Superior temporal gyrus (tissue), 1 donor: Measurements from ENCODE around the gene FBXL4.
A peak's percentile ranks its signal among the peaks of the same experiment; 100 is the strongest.

Source experiments
- DNase-seq: peaks from one replicate; pipeline ENCODE4 v3.0.0-alpha.2; 2016; ENCODE audit errors: extremely low spot score

FBXL4 gene

DNA sequence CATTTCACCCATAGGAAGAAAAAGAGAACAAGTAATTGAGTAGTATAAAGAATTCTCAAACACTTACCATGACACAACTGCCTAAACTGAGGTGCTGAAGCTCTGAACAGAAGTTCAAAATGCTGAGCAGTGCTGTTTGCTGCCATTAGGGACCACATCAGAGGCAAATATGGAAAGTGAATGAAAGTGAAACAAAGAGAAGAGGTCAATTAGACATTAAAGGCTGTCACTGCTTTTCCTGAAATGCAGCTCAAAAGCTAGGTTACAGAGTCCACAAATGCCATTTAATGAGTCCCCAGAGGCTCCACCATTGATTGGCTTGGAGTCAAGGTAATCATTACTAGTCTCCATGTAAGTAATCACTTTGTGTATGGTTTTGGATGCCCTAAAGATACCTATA lies 67.3 kb downstream of the FBXL4 start:
- no peak for DNase-seq

GRCh38 chr6:98877250-98877649 lies 70.5 kb downstream of the FBXL4 start:
- no peak for DNase-seq

GRCh38 chr6:98875375-98875774 lies 72.4 kb downstream of the FBXL4 start:
- DNase-seq: no peak

- no peak for DNase-seq
Measured at GRCh38 chr6:98871821-98872220, 75.9 kb downstream of the FBXL4 start.

GRCh38 chr6:98871057-98871456 lies 76.7 kb downstream of the FBXL4 start:
- DNase-seq: no peak

GRCh38 chr6:98864497-98864896 lies 83.2 kb downstream of the FBXL4 start:
- DNase-seq: no peak

- DNase-seq: no peak
Measured at GRCh38 chr6:98848539-98849242, 99.1 kb downstream of the FBXL4 start.

DNA sequence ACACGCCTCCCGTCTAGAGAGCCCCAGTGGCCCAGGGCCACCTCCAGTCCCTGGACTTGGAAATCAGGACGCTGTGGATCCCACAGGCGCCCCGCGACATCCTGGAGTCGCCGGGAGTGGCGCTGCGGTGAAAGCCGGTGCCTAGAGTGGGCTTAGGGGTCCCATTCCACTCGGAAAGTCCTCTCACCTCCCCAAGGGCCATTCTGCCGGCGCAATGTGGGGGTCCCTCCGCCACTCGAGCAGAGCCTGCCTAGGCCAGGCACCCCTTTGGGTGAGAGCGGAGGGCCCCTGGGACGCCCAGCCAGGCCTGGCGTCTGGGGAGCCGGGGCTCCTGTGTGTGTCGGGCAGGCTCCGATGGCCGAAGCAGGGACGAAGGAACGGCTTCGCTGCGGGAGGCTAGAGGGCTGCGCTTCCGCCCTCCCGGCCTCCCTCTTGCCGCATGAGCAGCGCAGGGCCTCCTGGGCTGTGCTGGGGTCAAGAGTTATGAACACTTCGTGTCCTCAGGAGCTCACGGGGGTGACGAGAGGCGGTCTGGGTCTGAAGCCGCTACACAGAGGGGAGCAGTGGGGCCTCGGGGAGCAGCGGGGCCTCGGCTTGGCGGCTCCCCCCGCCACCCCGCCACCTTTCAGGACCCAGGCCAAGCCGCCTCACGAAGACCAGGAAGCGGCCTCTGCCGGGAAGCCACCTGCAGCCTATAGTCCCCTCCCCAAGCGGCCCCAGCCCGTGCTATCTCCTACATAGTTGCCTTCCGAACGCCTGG lies 99.8 kb downstream of the FBXL4 start:
- no peak for DNase-seq

DNA sequence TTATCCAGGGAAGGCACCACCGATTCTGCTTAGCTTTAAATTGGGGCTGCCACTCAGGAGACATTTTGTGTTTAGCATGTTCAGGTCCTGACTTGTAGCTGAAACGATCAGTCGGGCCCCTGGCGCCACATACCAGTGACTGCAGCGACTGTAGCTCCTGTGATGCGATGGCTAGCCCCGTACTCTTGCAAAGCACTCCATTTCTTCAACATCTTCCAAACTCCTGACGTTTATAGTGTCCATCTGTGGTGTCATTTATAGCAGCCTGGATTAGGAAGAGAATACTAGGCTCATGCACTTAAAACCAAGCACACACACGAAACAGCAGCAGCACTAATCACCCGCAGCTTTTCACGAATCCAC lies 100.3 kb downstream of the FBXL4 start:
- DNase-seq: no peak

DNA sequence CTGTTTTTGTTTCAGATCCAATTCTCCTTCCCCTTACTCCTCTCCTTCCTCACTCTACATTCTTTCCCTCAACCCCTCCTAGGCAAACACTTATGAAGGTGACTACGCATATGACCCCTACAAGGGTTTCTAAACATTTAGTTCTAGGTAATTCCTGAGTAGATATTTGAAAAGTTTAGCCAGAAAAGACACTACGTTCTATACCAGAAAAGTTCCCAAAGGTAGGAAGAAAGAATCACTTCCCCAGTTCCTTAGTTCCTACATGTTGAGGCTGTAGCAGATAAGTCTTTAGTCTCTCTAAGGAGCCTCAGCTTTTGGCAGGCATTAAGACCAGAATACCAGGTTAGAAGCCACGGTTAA lies 101.7 kb downstream of the FBXL4 start:
- DNase-seq: no peak

DNA sequence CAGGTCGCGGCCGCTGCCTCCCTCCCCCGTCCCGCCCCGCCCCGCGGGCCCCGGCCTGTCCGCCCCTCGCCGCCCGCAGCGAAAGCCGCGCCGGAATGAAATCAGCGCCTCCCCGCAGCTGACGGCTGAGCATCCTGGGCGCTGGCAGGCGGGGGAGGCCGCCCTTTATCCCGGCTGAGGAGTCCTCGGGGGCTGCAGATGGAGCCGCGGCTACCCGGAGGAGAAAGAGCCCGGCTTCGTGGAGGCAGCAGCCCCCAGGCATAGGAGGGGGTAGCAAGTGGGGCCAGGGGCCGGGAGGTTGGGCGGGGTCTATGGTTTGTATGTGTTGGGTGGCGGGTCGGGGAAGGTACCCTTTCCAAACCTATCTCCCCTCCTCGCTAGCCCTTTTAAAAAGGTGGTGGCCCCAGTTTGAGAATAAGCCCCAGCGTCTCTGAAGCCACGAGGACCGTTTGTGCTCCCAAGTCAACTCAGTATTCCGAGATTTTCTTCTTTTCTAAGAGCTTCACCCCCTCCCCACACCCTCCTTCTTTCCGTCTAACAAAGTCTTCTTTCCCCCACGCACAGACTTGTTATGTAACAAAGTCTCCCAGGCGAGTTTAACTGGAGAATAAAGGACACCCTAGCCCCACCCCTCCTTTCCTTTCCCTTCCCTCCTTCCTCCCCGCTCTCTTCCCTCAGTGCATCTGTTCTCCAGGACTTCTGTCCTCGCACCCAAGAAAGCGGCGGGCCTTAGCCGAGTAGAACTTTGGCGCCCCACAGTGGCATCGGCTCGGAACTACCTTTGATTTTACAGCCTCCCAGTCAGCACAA lies 102.3 kb downstream of the FBXL4 start:
- peak; percentile 97 for DNase-seq

DNA sequence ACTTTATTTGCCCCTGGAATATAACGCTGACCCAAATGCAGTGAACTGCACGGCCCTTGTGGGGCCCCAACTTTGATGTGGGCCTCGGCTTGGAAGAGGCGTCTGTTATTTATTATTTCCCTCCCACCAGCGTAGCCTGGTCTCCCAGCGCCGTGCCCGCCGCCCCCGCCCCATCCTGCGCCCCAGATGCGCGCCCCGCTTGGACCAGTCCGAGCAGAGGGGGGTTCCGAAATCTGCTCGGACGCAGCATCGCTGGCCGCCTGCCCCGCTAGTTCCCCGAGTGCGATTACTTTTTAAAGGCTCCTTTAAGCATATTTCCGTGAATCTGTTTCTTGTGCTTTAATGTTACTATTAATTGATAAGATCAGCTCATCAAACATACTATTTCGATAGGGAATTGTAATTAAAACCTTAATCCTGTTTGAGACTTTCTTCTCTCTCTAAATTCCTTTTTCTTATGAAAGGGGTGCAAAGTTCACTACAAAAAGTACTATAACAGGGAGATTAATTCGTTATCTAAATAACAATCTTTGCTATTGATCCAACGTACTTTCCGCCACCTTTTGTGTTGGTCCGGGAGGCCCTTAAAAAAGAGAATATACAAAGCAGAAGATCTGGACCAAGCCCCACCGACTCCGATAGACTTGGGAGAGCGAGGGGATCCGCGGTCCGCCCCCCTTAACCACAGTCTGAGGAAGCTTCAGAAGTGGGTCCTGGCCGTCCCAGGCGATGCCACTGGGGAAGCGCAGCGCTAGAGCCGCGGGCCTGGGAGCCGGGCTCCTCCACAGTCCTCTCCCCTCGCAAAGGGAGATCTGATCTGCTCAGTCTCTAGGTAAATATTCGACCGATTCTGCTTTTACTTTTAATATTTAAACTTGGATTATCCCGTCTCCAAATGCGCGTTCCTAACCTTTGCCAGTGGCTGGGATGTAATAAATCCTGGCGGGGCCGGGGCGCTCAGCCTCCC lies 103.2 kb downstream of the FBXL4 start:
- peak; percentile 67 for DNase-seq

- peak; percentile 74 for DNase-seq
Measured at GRCh38 chr6:98843271-98844243, 104.2 kb downstream of the FBXL4 start.

GRCh38 chr6:98842342-98843180 lies 105.2 kb downstream of the FBXL4 start:
- no peak for DNase-seq

DNA sequence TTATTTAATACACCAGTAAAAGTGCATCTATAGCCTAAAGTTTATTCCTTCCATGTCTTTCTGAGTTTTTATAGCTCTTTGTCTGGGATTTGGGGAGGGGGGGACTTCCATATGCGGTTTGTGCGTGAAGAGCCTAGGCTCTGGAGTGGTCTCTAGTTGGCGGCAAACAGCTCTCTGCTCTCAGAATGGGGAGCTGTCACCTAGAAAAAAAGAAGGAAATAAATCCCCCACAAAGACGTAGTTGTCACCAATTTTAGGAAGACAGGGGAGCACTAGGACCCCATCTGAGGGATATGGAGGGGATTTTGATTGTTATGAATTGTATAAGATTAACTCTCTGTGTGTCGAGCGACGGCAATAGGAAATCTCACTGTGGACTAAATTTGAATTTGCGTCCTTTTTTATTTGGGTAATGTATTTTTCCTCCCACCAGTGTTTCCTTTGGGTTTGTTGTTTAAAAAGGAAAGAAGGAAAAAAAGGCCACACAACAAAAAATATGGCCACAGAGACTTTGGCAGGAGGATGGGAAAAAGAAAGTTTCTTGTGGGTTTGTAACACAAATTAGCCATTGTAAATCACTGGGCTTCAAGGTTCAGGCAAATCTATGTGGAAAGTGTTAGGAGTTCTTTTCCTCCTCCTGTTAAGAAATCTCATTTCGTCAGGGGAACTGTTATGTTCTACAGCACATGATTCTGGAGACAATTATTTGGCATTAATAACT lies 106.0 kb downstream of the FBXL4 start:
- DNase-seq: peak; percentile 72

- DNase-seq: peak; percentile 71
Measured at GRCh38 chr6:98840996-98841513, 106.7 kb downstream of the FBXL4 start.

GRCh38 chr6:98840385-98840784 lies 107.4 kb downstream of the FBXL4 start:
- DNase-seq: peak; percentile 60

DNA sequence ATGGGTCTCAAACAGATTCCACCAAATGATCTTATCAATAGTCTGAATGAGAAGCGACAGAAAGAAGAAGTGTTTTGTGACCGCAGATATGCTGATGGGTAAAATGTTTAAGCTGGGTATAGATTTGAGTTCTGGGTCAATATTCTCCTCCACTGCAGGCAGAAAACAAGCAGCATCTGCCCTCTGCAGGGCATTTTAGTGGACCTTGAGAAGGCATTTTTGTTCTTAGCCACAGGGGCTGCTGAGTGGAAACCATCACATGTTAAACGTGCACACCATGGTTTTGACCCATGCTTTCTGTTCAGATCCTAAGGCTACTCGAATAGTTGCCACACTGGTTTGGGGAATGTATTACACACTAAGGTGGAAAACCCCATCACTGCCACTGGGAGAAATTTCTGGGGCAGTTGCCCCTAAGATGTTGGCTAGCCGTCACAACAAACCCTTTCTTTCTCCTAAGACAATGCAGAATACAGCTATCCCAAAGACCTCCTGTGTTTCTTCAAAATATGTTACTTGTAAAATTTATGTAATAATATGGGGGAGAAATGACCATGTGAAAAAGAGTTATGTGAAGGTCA lies 107.9 kb downstream of the FBXL4 start:
- peak; percentile 93 for DNase-seq
